Measurements from ENCODE around the gene PIP5K1A. TPM values are rescaled to one million over a fixed set of nuclear protein-coding genes. Genes with fewer than 3 reads are reported as not detected.
"Not testable (repeated sequence)": the region's sequence is repeated elsewhere in the genome, so short reads cannot be mapped to it uniquely, and the experiment has no call there.

PIP5K1A gene
- total and polyA plus RNA-seq, 7 experiments from 2014 or later: 11.7 to 76.5 (median 58.4) TPM

GRCh38 chr1:151193304-151193703 is 5.0 kb upstream of the PIP5K1A start:
- Mint-ChIP-seq H3K27me3 (peaks cover 0 to 11% (median 0%) of the 10 kb centered on the region in 5 donors), H3K27ac (no peak overlapping the region), H3K4me1 (peaks cover 22 to 42% (median 39%) of the 10 kb centered on the region in 7 donors), H3K9me3 (peaks cover 0 to 3% (median 0%) of the 10 kb centered on the region in 11 donors), H3K36me3 (peaks cover 0 to 2% (median under 1%) of the 10 kb centered on the region in 5 donors), H3K4me3 (no peak overlapping the region)
- Histone ChIP-seq H3K36me3 (ENCODE audit: control insufficient read depth in 2 of 3, insufficient read depth in 3 of 3, low read length in 3 of 3) (no peaks in the 10 kb centered on the region), H3K4me3 (ENCODE audit: low read length) (no peak overlapping the region), H3K4me1 (ENCODE audit: control insufficient read depth in 2 of 2, insufficient read depth in 2 of 2, low read length in 2 of 2) (peaks cover 15 to 19% of the 10 kb centered on the region in 2 donors), H3K9me3 (ENCODE audit: control insufficient read depth in 2 of 3, low read length in 3 of 3) (no peaks in the 10 kb centered on the region), H3K27me3 (ENCODE audit: control insufficient read depth in 2 of 2, insufficient read depth in 2 of 2, low read length in 2 of 2) (no peaks in the 10 kb centered on the region), H3K27ac (ENCODE audit: low read depth, low read length) (no peak overlapping the region)
- CTCF ChIA-PET: interaction anchor here (0.6 to 1.5 kb wide), 4 partner anchors 59 to 401 kb away, joined by 3 to 7 read pairs (median 4); no protein-coding TSS in a partner anchor
- intact Hi-C loops (cut with micrococcal nuclease): no loop called here
- POLR2A ChIA-PET: interaction anchor here (0.7 to 1.0 kb wide), 6 partner anchors 22 to 263 kb away, joined by 3 to 4 read pairs (median 3); partner anchors contain the start of gene ZNF687
- ATAC-seq (no peak), DNase-seq (no peak)

- no peaks in the 10 kb centered on the region for H3K27me3 ChIP-seq (ENCODE audit: control insufficient read depth in 2 of 2, insufficient read depth in 2 of 2, low read length in 2 of 2)
- H3K9me3 ChIP-seq (ENCODE audit: control insufficient read depth in 2 of 3, low read length in 3 of 3): no peaks in the 10 kb centered on the region
- ChIA-PET CTCF (interaction anchor here (0.8 to 1.4 kb wide), 2 partner anchors 58 to 143 kb away, joined by 3 to 5 read pairs; no protein-coding TSS in a partner anchor), POLR2A (interaction anchor here (0.7 to 1.0 kb wide), 4 partner anchors 22 to 262 kb away, joined by 3 to 4 read pairs (median 3); partner anchors contain the start of gene ZNF687)
- H3K36me3 ChIP-seq (ENCODE audit: control insufficient read depth in 2 of 3, insufficient read depth in 3 of 3, low read length in 3 of 3): no peaks in the 10 kb centered on the region
- H3K4me1 ChIP-seq (ENCODE audit: control insufficient read depth in 2 of 2, insufficient read depth in 2 of 2, low read length in 2 of 2): peaks cover 10 to 17% of the 10 kb centered on the region in 2 donors
- H3K9me3 Mint-ChIP-seq: peaks cover 0 to 6% (median 0%) of the 10 kb centered on the region in 11 donors
- no peak overlapping the region for H3K27ac Mint-ChIP-seq
- H3K4me3 Mint-ChIP-seq: peak overlapping the region in 1 of 10 donors; percentile 6
- peaks cover 0 to 4% (median 3%) of the 10 kb centered on the region in 5 donors for H3K36me3 Mint-ChIP-seq
- H3K27me3 Mint-ChIP-seq: peaks cover 0 to 14% (median 0%) of the 10 kb centered on the region in 5 donors
- DNase-seq: no peak
- intact Hi-C loops (cut with micrococcal nuclease): no loop called here
- no peak for ATAC-seq
- H3K27ac ChIP-seq (ENCODE audit: low read depth, low read length): no peak overlapping the region
- H3K4me1 Mint-ChIP-seq: peaks cover 17 to 41% (median 37%) of the 10 kb centered on the region in 7 donors
- H3K4me3 ChIP-seq (ENCODE audit: low read length): no peak overlapping the region
Measured at GRCh38 chr1:151193856-151194255, 4.5 kb upstream of the PIP5K1A start.

- H3K27ac ChIP-seq (ENCODE audit: low read depth, low read length); ATAC-seq; H3K9me3 Mint-ChIP-seq; H3K27ac Mint-ChIP-seq; H3K36me3 ChIP-seq (ENCODE audit: control insufficient read depth in 2 of 3, insufficient read depth in 3 of 3, low read length in 3 of 3); H3K4me3 Mint-ChIP-seq; intact Hi-C loops (cut with micrococcal nuclease); DNase-seq; H3K27me3 ChIP-seq (ENCODE audit: control insufficient read depth in 2 of 2, insufficient read depth in 2 of 2, low read length in 2 of 2); H3K4me3 ChIP-seq (ENCODE audit: low read length); H3K9me3 ChIP-seq (ENCODE audit: control insufficient read depth in 2 of 3, low read length in 3 of 3): not testable (repeated sequence)
- H3K4me1 ChIP-seq (ENCODE audit: control insufficient read depth in 2 of 2, insufficient read depth in 2 of 2, low read length in 2 of 2): peaks cover 10 to 16% of the 10 kb centered on the region in 2 donors
- H3K27me3 Mint-ChIP-seq: peaks cover 0 to 14% (median 0%) of the 10 kb centered on the region in 5 donors
- peaks cover 24 to 41% (median 38%) of the 10 kb centered on the region in 7 donors for H3K4me1 Mint-ChIP-seq
- ChIA-PET POLR2A (interaction anchor here (0.6 to 1.0 kb wide), 3 partner anchors 34 to 196 kb away, joined by 4 read pairs; no protein-coding TSS in a partner anchor), CTCF (interaction anchor here (1.0 kb wide), 1 partner anchor 57 kb away, joined by 5 read pairs; no protein-coding TSS in a partner anchor)
- peaks cover 0 to 15% (median 3%) of the 10 kb centered on the region in 5 donors for H3K36me3 Mint-ChIP-seq
Measured at GRCh38 chr1:151194894-151195594, 3.3 kb upstream of the PIP5K1A start.

- H3K4me3 Mint-ChIP-seq: peak overlapping the region in 9 of 10 donors; percentile 5 to 70 (median 44)
- ATAC-seq (peak; percentile 31), DNase-seq (peak in 7 of 9 donors; percentile 47 to 67 (median 60))
- H3K27ac ChIP-seq (ENCODE audit: low read depth, low read length): no peak overlapping the region
- peaks cover 0 to 14% (median 0%) of the 10 kb centered on the region in 5 donors for H3K27me3 Mint-ChIP-seq
- H3K9me3 Mint-ChIP-seq: peaks cover 0 to 6% (median 0%) of the 10 kb centered on the region in 11 donors
- H3K36me3 Mint-ChIP-seq: peaks cover 0 to 15% (median 3%) of the 10 kb centered on the region in 5 donors
- H3K27ac Mint-ChIP-seq: peak overlapping the region in 3 of 9 donors; percentile 24 to 75 (median 43)
- ChIA-PET CTCF (interaction anchor here (0.6 kb wide), 1 partner anchor 172 kb away, joined by 4 read pairs; no protein-coding TSS in a partner anchor), POLR2A (interaction anchor here (0.7 kb wide), 1 partner anchor 95 kb away, joined by 7 read pairs; no protein-coding TSS in a partner anchor)
- no peaks in the 10 kb centered on the region for H3K9me3 ChIP-seq (ENCODE audit: control insufficient read depth in 2 of 3, low read length in 3 of 3)
- H3K27me3 ChIP-seq (ENCODE audit: control insufficient read depth in 2 of 2, insufficient read depth in 2 of 2, low read length in 2 of 2): no peaks in the 10 kb centered on the region
- no peaks in the 10 kb centered on the region for H3K36me3 ChIP-seq (ENCODE audit: control insufficient read depth in 2 of 3, insufficient read depth in 3 of 3, low read length in 3 of 3)
- H3K4me3 ChIP-seq (ENCODE audit: low read length): no peak overlapping the region
- peaks cover 10 to 11% of the 10 kb centered on the region in 2 donors for H3K4me1 ChIP-seq (ENCODE audit: control insufficient read depth in 2 of 2, insufficient read depth in 2 of 2, low read length in 2 of 2)
- intact Hi-C loops (cut with micrococcal nuclease): loop anchor here (1.0 to 2.0 kb wide), 3 partner anchors 55 to 144 kb away; partner anchors contain the start of gene PI4KB (in 1 of the 2)
- H3K4me1 Mint-ChIP-seq: peaks cover 23 to 42% (median 37%) of the 10 kb centered on the region in 7 donors
Measured at GRCh38 chr1:151196292-151196800, 2.0 kb upstream of the PIP5K1A start.

GRCh38 chr1:151197863-151198253 is 494 bp upstream of the PIP5K1A start:
- H3K9me3 Mint-ChIP-seq: peaks cover 0 to 6% (median 0%) of the 10 kb centered on the region in 11 donors
- H3K36me3 Mint-ChIP-seq: peaks cover 0 to 15% (median 4%) of the 10 kb centered on the region in 5 donors
- CTCF ChIA-PET: interaction anchor here (1.1 kb wide), 1 partner anchor 142 kb away, joined by 3 read pairs; no protein-coding TSS in a partner anchor
- DNase-seq: no peak
- H3K9me3 ChIP-seq (ENCODE audit: control insufficient read depth in 2 of 3, low read length in 3 of 3): no peaks in the 10 kb centered on the region
- H3K27ac ChIP-seq (ENCODE audit: low read depth, low read length): peak overlapping the region; percentile 88
- peaks cover 31 to 53% (median 46%) of the 10 kb centered on the region in 7 donors for H3K4me1 Mint-ChIP-seq
- no peak for ATAC-seq
- H3K27ac Mint-ChIP-seq: peak overlapping the region; percentile 95 to 99 (median 98)
- no peaks in the 10 kb centered on the region for H3K27me3 ChIP-seq (ENCODE audit: control insufficient read depth in 2 of 2, insufficient read depth in 2 of 2, low read length in 2 of 2)
- peaks cover 0 to 13% (median 0%) of the 10 kb centered on the region in 5 donors for H3K27me3 Mint-ChIP-seq
- peak overlapping the region; percentile 93 to 100 (median 98) for H3K4me3 Mint-ChIP-seq
- H3K36me3 ChIP-seq (ENCODE audit: control insufficient read depth in 2 of 3, insufficient read depth in 3 of 3, low read length in 3 of 3): peaks cover 0 to 7% (median 0%) of the 10 kb centered on the region in 3 experiments
- H3K4me3 ChIP-seq (ENCODE audit: low read length): peak overlapping the region; percentile 83
- intact Hi-C loops (cut with micrococcal nuclease): loop anchor here (1.0 to 2.0 kb wide), 14 partner anchors 8 to 565 kb away; partner anchors contain the start of genes LYSMD1 (in 2 of the 2), PSMB4 (in 2 of the 2), VPS72 (in 2 of the 2) and MRPL9 (in 1 of the 2)
- peaks cover 11% of the 10 kb centered on the region in 2 donors for H3K4me1 ChIP-seq (ENCODE audit: control insufficient read depth in 2 of 2, insufficient read depth in 2 of 2, low read length in 2 of 2)
- POLR2A ChIA-PET: no interaction called here
